Activated CD8-positive, alpha-beta T cell treated with anti-CD3 and anti-CD28 coated beads, Interleukin-2, amount 10 ng/mL, durations not matched to agents 7 days and 5 days (primary cell): Measurements from ENCODE around the gene IGSF22. TPM values are rescaled to one million over a fixed set of nuclear protein-coding genes. Genes with fewer than 3 reads are reported as not detected.
"Not testable (repeated sequence)": the region's sequence is repeated elsewhere in the genome, so short reads cannot be mapped to it uniquely, and the experiment has no call there.

Experiments
- ATAC-seq: fragments of 150-1000 bp; cut with Tn5 transposase; one replicate; pipeline ENCODE4 v1.10.0; 2021; ENCODE audit warnings: moderate library complexity
- CTCF ChIA-PET: fragments of 350-600 bp; sonication (Branson Sonifier 250); formaldehyde crosslinking; loops from one replicate; lab custom pipeline; 2021; ENCODE audit warnings: antibody characterized with exemption; lab: Charles Lee
- POLR2A ChIA-PET: fragments of 350-600 bp; sonication (Branson Sonifier 250); formaldehyde crosslinking; loops from one replicate; lab custom pipeline; 2021; ENCODE audit warnings: antibody characterized with exemption; lab: Charles Lee
- DNase-seq: peaks from one replicate; pipeline ENCODE4 v3.0.0-alpha.2; 2020
- H3K27ac Mint-ChIP-seq: one replicate; pipeline ENCODE4 v1.8.0; 2021; ENCODE audit warnings: mild to moderate bottlenecking, mixed read lengths
- H3K27me3 Mint-ChIP-seq: one replicate; pipeline ENCODE4 v1.8.0; 2021; ENCODE audit warnings: low read depth, mixed read lengths
- H3K36me3 Mint-ChIP-seq: one replicate; pipeline ENCODE4 v1.8.0; 2021; ENCODE audit warnings: low read depth, mixed read lengths
- H3K4me1 Mint-ChIP-seq: one replicate; pipeline ENCODE4 v1.8.0; 2021; ENCODE audit warnings: low read depth, mixed read lengths
- H3K4me3 Mint-ChIP-seq: one replicate; pipeline ENCODE4 v1.8.0; 2021; ENCODE audit warnings: mild to moderate bottlenecking, mixed read lengths
- H3K9me3 Mint-ChIP-seq: one replicate; pipeline ENCODE4 v1.8.0; 2022; ENCODE audit warnings: mixed read lengths; ENCODE audit not compliant: insufficient read depth
- total RNA-seq, 2 experiments: library from RNA; stranded (reverse); gene quantifications; one replicate each; pipeline ENCODE4 v1.2.3, GENCODE V29; 2021

The IGSF22 gene
- total RNA-seq, 2 experiments from 2014 or later = not detected

GRCh38 chr11:18681949-18682348 lies 44.0 kb downstream of the IGSF22 start:
- H3K27ac Mint-ChIP-seq, H3K4me3 Mint-ChIP-seq, H3K36me3 Mint-ChIP-seq, ATAC-seq, CTCF ChIA-PET, H3K9me3 Mint-ChIP-seq, DNase-seq: not testable (repeated sequence)
- Mint-ChIP-seq H3K27me3 (peaks cover 17% of the 10 kb centered on the region), H3K4me1 (peaks cover 16% of the 10 kb centered on the region)
- POLR2A ChIA-PET = interaction anchor here (0.7 kb wide), 1 partner anchor 88 kb away, joined by 3 read pairs; no protein-coding TSS in a partner anchor

- DNase-seq (peak; percentile 43), ATAC-seq (peak; percentile 63)
- Mint-ChIP-seq H3K4me3 (no peak overlapping the region), H3K9me3 (no peaks in the 10 kb centered on the region), H3K36me3 (no peaks in the 10 kb centered on the region), H3K27ac (no peak overlapping the region), H3K27me3 (no peaks in the 10 kb centered on the region), H3K4me1 (peaks cover 30% of the 10 kb centered on the region)
- POLR2A ChIA-PET = interaction anchor here (0.6 kb wide), 1 partner anchor 430 kb away, joined by 3 read pairs; no protein-coding TSS in a partner anchor
- CTCF ChIA-PET = no interaction called here
These were observed 48.4 kb downstream of the IGSF22 start for GRCh38 chr11:18677560-18677959.

- Mint-ChIP-seq H3K36me3 (no peaks in the 10 kb centered on the region), H3K4me1 (peaks cover 35% of the 10 kb centered on the region), H3K27ac (no peak overlapping the region), H3K4me3 (no peak overlapping the region), H3K9me3 (no peaks in the 10 kb centered on the region), H3K27me3 (no peaks in the 10 kb centered on the region)
- ATAC-seq (no peak), DNase-seq (no peak)
- CTCF ChIA-PET = interaction anchor here (0.6 to 2.0 kb wide), 4 partner anchors 13 to 536 kb away, joined by 3 to 5 read pairs (median 4); no protein-coding TSS in a partner anchor
- POLR2A ChIA-PET = no interaction called here
These were observed 49.2 kb downstream of the IGSF22 start for GRCh38 chr11:18676803-18677202.

GRCh38 chr11:18672209-18672608 lies 53.8 kb downstream of the IGSF22 start:
- CTCF ChIA-PET = interaction anchor here (0.9 to 1.7 kb wide), 4 partner anchors 21 to 163 kb away, joined by 3 to 6 read pairs (median 3); no protein-coding TSS in a partner anchor
- H3K9me3 Mint-ChIP-seq, H3K36me3 Mint-ChIP-seq, H3K27me3 Mint-ChIP-seq, POLR2A ChIA-PET: not testable (repeated sequence)
- peak overlapping the region; percentile 56 for H3K4me3 Mint-ChIP-seq
- peaks cover 49% of the 10 kb centered on the region for H3K4me1 Mint-ChIP-seq
- peak; percentile 76 for DNase-seq
- H3K27ac Mint-ChIP-seq = peak overlapping the region; percentile 93
- ATAC-seq = peak; percentile 95

GRCh38 chr11:18671246-18671645 lies 54.7 kb downstream of the IGSF22 start:
- Mint-ChIP-seq H3K27ac (peak overlapping the region; percentile 48), H3K9me3 (no peaks in the 10 kb centered on the region), H3K4me3 (no peak overlapping the region), H3K4me1 (peaks cover 47% of the 10 kb centered on the region), H3K36me3 (no peaks in the 10 kb centered on the region), H3K27me3 (peaks cover 2% of the 10 kb centered on the region)
- POLR2A ChIA-PET = no interaction called here
- DNase-seq (no peak), ATAC-seq (no peak)
- CTCF ChIA-PET = interaction anchor here (1.7 kb wide), 1 partner anchor 51 kb away, joined by 6 read pairs; no protein-coding TSS in a partner anchor

- no peaks in the 10 kb centered on the region for H3K36me3 Mint-ChIP-seq
- H3K9me3 Mint-ChIP-seq = no peaks in the 10 kb centered on the region
- peak overlapping the region; percentile 63 for H3K27ac Mint-ChIP-seq
- ChIA-PET POLR2A (no interaction called here), CTCF (interaction anchor here (0.6 to 1.1 kb wide), 4 partner anchors 28 to 129 kb away, joined by 3 to 4 read pairs (median 4); partner anchors contain the start of gene TMEM86A)
- no peak overlapping the region for H3K4me3 Mint-ChIP-seq
- DNase-seq (no peak), ATAC-seq (no peak)
- H3K4me1 Mint-ChIP-seq = peaks cover 50% of the 10 kb centered on the region
- H3K27me3 Mint-ChIP-seq = peaks cover 2% of the 10 kb centered on the region
These were observed 56.3 kb downstream of the IGSF22 start for GRCh38 chr11:18669711-18670110.

GRCh38 chr11:18669219-18669596 lies 56.8 kb downstream of the IGSF22 start:
- no peaks in the 10 kb centered on the region for H3K9me3 Mint-ChIP-seq
- peaks cover 2% of the 10 kb centered on the region for H3K27me3 Mint-ChIP-seq
- ChIA-PET POLR2A (no interaction called here), CTCF (interaction anchor here (1.1 kb wide), 2 partner anchors 62 to 129 kb away, joined by 3 to 4 read pairs; no protein-coding TSS in a partner anchor)
- H3K36me3 Mint-ChIP-seq = no peaks in the 10 kb centered on the region
- H3K4me1 Mint-ChIP-seq = peaks cover 50% of the 10 kb centered on the region
- H3K4me3 Mint-ChIP-seq = peak overlapping the region; percentile 2
- H3K27ac Mint-ChIP-seq = peak overlapping the region; percentile 63
- ATAC-seq (no peak), DNase-seq (no peak)

- no peaks in the 10 kb centered on the region for H3K36me3 Mint-ChIP-seq
- H3K27me3 Mint-ChIP-seq = peaks cover 2% of the 10 kb centered on the region
- no peak overlapping the region for H3K27ac Mint-ChIP-seq
- DNase-seq (no peak), ATAC-seq (no peak)
- H3K4me3 Mint-ChIP-seq = no peak overlapping the region
- ChIA-PET POLR2A (no interaction called here), CTCF (no interaction called here)
- H3K9me3 Mint-ChIP-seq = no peaks in the 10 kb centered on the region
- peaks cover 46% of the 10 kb centered on the region for H3K4me1 Mint-ChIP-seq
These were observed 57.9 kb downstream of the IGSF22 start for GRCh38 chr11:18668131-18668530.

GRCh38 chr11:18665353-18665872 lies 60.6 kb downstream of the IGSF22 start:
- DNase-seq, H3K9me3 Mint-ChIP-seq, ATAC-seq, H3K36me3 Mint-ChIP-seq, POLR2A ChIA-PET: not testable (repeated sequence)
- CTCF ChIA-PET = interaction anchor here (1.0 kb wide), 1 partner anchor 56 kb away, joined by 4 read pairs; no protein-coding TSS in a partner anchor
- Mint-ChIP-seq H3K27ac (peak overlapping the region; percentile 48), H3K4me3 (peak overlapping the region; percentile 11), H3K27me3 (peaks cover 11% of the 10 kb centered on the region), H3K4me1 (peaks cover 31% of the 10 kb centered on the region)

GRCh38 chr11:18657673-18658072 lies 68.3 kb downstream of the IGSF22 start:
- ATAC-seq (no peak), DNase-seq (no peak)
- no peak overlapping the region for H3K27ac Mint-ChIP-seq
- ChIA-PET CTCF (interaction anchor here (1.1 to 1.4 kb wide), 2 partner anchors 18 to 64 kb away, joined by 3 read pairs; no protein-coding TSS in a partner anchor), POLR2A (no interaction called here)
- H3K36me3 Mint-ChIP-seq = no peaks in the 10 kb centered on the region
- H3K4me1 Mint-ChIP-seq = no peaks in the 10 kb centered on the region
- no peak overlapping the region for H3K4me3 Mint-ChIP-seq
- peaks cover 12% of the 10 kb centered on the region for H3K27me3 Mint-ChIP-seq
- no peaks in the 10 kb centered on the region for H3K9me3 Mint-ChIP-seq
